NCI-H2081 (cell line): ENCODE results near the gene LIX1L.
"Not testable (repeated sequence)": the region's sequence is repeated elsewhere in the genome, so short reads cannot be mapped to it uniquely, and the experiment has no call there.

Source experiments
- DNase-seq, 2 experiments: peaks; one replicate each; lab custom pipeline; 2025; lab: John Stamatoyannopoulos, UW

Gene LIX1L

GRCh38 chr1:145936247-145936646 is 21.6 kb downstream of the LIX1L start:
- no peak for DNase-seq

- no peak for DNase-seq
Measured at GRCh38 chr1:145935708-145936107, 22.1 kb downstream of the LIX1L start.

DNA sequence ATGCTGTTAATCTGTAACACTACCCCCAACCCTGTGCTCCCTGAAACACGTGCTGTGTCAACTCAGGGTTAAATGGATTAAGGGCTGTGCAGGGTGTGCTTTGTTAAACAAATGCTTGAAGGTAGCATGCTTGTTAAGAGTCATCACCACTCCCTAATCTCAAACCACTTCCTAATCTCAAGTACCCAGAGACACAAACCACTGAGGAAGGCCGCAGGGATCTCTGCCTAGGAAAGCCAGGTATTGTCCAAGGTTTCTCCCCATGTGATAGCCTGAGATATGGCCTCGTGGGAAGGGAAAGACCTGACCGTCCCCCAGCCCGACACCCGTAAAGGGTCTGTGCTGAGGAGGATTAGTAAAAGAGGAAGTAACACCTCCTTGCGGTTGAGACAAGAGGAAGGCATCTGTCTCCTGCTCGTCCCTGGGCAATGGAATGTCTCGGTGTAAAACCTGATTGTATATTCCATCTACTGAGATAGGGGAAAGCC is 25.3 kb downstream of the LIX1L start:
- not testable (repeated sequence) for DNase-seq

DNA sequence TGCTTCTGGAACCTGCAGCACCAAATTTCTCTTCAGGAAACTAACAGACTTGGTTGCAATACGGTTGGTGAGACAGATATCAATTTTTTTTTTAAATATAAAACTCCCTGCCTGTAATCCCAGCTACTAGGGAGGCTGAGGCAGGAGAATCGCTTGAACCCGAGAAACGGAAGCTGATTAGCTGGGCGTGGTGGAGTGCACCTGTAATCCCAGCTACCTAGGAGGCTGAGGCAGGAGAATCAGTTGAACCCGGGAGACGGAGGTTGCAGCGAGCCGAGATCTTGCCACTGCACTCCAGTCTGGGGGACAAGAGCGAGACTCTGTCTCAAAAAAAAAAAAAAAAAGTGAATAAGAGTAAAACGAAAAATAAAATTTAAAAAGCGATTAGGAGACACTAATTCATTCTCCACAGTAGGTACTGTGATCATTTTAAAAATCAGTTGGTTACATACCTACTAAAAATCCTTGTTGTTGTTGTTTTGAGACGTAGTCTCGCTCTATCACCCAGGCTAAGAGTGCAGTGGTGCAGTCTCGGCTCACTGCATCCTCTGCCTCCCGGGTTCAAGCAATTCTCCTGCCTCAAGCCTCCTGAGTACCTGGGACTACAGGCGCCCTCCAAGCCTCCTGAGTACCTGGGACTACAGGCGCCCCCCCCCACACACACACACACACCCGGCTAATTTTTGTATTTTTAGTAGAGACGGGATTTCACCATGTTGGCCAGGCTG is 29.7 kb downstream of the LIX1L start:
- DNase-seq, result no peak

- DNase-seq, result peak; percentile 99 to 100
Measured at GRCh38 chr1:145927063-145927886, 30.5 kb downstream of the LIX1L start, which contains the start of gene RBM8A. TSS of gene RBM8A (minus strand) at chr1:145927484. CDS start at chr1:145927426, 58 bp downstream.

- DNase-seq, result peak; percentile 35 to 48
Measured at GRCh38 chr1:145926686-145927062, 31.1 kb downstream of the LIX1L start.

DNA sequence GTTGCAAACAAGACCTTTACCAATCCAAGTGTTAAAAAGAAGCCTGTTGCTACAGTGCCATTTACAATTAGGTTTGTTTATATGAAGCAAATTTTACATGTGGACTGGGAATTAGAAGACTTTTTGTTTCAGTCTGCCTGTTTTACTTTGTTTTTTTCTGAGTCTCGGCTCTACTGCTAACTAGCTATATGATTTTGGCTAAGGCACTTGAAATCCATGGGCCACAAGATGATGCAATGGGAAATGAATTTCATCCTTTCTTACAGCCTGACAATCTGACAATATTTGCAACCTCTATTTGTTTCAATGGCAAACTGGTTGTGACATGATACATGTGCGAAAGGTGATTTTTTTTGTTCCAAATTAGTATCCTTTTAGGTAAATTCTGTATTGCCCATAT is 35.6 kb downstream of the LIX1L start:
- DNase-seq, result no peak

- DNase-seq, result not testable (repeated sequence)
Measured at GRCh38 chr1:145920297-145920696, 37.5 kb downstream of the LIX1L start.

GRCh38 chr1:145918992-145919939 is 38.6 kb downstream of the LIX1L start:
- DNase-seq, result peak in 1 of 2 experiments; percentile 50

DNA sequence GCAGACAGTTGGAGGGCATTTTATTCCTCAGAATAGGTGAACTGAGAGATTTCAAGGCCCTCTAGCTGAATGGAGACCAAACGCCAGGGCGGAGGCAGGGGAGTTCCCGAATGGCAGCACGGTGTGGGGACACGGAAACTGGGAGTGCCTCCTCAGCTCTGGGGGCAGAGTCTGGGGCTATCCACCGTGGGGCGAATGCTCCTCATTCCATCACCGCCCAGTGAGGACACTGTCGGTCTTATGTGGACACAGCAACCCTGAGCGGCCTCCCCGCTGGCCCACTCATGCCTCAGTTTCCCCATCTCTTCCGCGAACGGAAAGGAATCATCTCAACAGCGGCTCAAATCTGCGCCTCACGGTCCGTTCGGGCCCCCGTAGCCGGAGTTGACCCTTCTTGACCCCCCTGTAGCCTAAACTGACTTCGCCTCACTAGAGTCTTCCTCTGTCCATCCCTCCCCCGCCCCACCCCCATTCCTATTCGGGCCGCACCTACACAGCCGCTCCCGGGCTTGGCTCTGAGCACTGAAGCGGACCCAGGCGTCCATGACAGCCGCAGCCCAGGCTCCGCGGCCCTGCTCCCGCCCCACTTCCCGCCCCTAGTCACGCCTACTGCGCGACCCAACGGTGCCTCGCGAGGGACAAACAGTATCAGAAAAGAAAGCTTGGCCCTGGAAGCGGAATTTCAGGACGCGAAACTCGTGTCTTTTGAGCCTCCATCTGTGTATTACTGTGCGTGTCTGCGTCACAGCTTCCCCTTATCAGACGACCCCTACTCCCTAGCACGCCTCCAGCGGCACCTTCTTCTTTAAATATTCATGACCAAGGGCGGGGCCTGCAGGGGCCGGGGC is 39.4 kb downstream of the LIX1L start, which contains the start of gene PEX11B:
PEX11B (minus strand) TSS at position 574 of the 848 bp plus-strand sequence; CDS start at position 545, 29 bp downstream.
- peak; percentile 91 to 93 for DNase-seq

DNA sequence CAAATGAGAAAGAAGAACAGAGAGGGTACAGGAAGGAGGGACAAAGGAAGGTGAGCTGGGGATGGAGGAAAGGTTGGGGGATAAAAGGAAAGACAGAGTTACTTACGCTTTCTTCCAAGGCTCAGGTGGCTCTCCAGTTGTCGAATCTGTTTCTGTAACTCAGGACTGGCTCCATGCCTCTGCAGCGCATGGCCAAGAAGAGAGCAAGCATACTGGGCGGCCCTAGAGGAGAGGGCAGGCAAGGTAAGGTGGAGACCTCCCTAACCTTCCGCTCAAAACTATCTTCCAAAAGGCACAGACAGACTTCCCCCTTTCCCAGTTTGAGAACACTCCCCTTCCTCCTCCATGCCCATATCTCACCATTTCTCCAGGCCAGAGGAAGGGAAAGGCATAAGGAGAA is 40.2 kb downstream of the LIX1L start:
- DNase-seq, result no peak

- DNase-seq, result no peak
Measured at GRCh38 chr1:145916745-145917144, 41.1 kb downstream of the LIX1L start.

DNA sequence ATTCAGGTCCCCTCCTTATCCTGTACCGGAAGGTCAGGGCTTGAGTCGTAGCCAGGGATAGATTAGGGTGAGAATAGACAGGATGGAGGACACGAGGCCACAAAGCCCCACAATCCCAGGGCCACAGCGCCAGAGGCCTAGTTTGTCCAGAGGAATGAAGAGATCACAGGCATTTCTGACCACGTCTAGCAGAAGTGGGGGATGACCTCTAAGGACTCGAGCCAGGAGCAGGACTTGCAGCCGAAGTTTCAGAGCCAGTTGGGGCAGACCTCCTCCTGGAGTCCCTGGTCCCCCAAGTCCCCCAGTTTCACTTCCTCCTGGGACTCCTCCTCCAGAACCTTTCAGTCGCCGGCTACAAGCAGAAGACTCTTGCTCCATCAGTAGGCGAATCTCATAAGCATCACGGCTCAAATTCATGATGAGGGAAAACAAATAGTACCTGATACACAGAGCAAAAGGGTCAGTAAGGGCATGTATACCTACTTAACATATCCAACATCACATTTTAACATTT is 45.6 kb downstream of the LIX1L start:
- no peak for DNase-seq

DNA sequence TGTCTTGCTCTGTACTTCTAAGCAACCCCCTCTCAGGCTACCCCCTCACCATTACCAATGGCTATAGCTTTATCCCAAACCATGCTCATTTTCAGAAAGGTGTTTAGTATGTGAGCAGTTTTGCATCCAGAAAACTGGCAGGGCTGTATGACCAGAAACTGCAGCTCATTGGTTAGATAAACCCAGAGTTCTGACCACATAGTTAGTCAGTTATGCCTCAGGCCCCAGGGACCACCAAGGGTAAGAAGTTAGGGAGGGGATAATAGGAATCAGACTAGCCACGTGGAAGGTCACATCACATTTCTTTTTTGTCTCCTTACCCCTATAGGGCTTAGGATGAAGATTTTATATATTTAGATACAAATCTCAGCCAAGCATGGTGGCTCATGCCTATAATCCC is 49.2 kb downstream of the LIX1L start:
- no peak for DNase-seq

- DNase-seq, result no peak
Measured at GRCh38 chr1:145906954-145907753, 50.7 kb downstream of the LIX1L start.

DNA sequence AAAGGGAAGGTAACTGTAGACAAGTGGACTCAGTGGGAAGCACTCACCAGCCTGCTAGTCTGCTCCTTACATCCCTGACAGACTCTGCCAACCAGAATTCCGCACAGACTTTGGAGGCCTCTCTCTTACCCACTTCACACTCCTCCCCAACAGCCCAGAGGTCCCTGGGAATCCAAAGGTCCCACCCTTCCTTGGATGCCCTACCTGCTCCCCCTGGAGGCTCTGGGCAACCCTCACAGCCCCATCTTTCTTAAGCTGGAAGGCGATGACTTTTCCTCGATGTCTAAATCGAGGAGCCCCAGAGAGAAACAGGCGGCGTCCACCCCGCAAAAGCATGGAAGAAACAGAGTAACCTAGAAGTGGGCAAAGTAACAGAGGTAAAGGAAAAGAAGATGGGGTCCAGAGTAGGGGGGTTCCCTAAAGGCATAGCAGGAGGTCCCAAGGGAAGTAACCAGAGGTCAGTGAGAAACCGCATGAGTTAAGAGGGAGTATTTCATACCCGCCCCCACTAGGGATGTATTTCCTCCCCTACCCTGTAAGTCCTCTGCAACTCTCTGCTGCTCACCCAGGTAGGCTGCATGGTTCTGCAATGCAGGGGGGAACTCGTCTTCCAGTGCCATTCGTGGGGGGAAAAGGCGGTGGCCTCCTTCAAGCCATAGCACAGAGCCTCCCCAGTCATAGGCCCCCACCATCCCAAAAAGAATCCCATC is 56.4 kb downstream of the LIX1L start:
- no peak for DNase-seq

DNA sequence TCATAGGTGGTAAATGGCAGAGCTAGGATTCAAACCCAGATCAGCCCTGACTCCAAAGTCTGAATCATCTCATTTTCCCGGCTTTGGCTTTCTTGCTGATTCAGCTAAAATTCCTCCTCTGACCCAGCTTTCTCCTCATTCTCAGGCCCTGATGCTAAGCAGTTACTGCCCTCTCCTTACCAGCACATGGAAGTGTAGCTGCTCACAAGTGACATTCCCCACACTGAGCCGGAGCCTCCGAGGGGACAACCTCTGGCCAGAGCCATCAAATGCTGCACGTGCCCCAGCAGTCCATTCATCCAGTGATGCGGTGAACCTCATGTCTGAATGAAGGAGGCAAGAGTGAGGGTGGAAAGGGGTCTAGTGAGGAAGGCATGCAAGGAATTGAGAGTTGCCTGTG is 59.1 kb downstream of the LIX1L start:
- no peak for DNase-seq

GRCh38 chr1:145897969-145898368 is 59.8 kb downstream of the LIX1L start:
- no peak for DNase-seq

GRCh38 chr1:145895471-145895870 is 62.3 kb downstream of the LIX1L start:
- DNase-seq, result no peak
